HG03097 (cell line): Measurements from ENCODE around the gene KIF17.
A peak's percentile ranks its signal among the peaks of the same experiment; 100 is the strongest.

ENCODE experiments used
- ATAC-seq: cut with Tn5 transposase; IDR thresholded peaks from one replicate; pipeline ENCODE4 v1.9.1; 2021; ENCODE audit not compliant: unreplicated experiment, low FRiP score

Gene KIF17

DNA sequence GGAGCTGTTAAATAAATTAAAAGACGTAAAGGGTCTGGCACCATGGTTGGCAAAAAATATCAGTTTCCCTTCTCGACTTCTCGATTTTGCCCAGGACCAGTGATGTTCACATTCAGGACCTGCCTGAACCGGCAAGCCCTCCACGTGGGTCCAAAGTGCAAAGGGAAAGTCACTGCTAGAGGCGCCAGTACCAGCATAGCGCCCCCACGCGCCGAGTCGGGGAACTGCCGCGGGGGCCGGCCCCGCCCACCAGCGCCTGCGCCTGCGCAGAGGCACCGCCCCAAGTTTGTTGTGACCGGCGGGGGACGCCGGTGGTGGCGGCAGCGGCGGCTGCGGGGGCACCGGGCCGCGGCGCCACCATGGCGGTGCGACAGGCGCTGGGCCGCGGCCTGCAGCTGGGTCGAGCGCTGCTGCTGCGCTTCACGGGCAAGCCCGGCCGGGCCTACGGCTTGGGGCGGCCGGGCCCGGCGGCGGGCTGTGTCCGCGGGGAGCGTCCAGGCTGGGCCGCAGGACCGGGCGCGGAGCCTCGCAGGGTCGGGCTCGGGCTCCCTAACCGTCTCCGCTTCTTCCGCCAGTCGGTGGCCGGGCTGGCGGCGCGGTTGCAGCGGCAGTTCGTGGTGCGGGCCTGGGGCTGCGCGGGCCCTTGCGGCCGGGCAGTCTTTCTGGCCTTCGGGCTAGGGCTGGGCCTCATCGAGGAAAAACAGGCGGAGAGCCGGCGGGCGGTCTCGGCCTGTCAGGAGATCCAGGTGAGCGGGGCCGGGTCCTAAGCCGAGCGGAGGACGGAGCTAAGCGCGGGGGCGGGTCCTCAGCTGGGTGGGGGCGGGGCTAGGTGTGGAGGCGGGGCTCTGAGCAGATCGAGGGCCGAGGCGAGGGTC is 84.4 kb downstream of the KIF17 start, which contains the start of gene PINK1:
Gene PINK1 (plus strand): TSS at position 269 of the 875 bp plus-strand sequence. CDS start 91 bp downstream, at position 360.
- ATAC-seq = peak; percentile 39

DNA sequence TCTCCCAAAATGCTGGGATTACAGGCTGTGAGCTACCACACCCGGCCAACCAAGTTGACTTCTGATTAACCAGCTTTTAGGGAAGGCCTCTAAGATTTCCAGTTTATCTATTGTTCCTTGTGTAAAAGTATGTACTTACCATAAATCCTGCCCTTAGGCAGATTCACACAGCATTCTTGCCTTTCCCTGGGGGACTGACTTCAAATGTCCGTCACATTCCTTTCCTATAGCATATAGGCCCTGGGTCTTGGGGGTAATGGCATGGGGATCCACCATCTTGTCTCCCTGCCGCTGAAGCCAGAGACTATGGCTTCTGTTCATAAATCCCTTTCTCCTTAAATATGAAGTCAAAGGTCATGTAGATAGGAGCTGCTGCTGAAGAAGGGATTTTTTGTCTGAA is 85.4 kb downstream of the KIF17 start:
- ATAC-seq = no peak

DNA sequence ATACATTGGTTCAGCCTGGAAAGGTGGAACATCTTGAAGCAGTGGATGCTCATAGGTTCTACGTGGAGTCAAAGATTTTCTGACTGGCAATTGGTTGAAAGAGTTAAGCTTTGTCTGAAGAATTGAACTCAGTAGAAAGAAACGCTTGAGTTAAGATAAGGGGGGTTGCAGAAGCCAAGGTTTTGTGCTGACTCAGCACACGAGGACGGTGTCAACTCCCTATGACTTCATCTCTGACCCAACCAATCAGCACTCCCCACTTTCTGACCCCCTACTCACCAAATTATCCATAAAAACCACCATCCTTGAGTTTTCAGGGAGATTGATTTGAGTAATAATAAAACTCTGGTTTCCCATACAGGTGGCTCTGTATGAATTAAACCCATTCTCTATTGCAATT is 87.1 kb downstream of the KIF17 start:
- ATAC-seq = no peak

DNA sequence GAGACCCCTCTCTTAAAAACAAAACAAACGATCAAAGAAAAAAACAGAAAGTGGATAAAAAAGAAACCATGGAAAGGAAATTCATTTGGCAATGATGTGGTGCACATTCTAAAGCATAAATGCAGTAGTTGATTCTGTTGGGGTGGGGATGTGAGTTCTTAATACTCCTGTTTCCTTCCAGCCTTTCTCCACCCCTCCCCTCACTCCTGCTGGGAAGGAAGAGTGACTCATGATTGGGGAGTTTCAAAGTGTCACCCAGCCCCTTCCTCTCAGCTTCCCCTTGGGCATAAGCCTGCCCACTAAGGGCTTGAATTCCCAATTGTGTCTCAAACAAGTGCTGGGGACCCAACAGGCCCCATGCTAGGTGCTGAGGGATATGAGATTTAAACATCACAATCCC is 91.3 kb downstream of the KIF17 start:
- ATAC-seq = no peak

DNA sequence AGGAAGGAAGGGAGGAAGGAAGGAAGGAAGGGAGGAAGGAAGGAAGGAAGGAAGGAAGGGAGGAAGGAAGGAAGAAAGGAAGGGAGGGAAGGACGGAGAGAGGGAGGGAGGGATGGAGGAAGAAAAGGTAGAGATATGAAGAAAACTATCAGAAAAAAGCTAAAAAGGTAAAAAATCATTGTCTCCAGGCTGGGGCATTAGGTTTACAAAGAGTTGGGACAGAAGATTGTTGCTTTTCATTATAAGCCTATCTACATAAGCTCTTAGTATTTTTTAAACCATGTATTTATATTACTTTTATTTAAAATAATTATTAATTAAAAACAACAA is 91.7 kb downstream of the KIF17 start:
- no peak for ATAC-seq

DNA sequence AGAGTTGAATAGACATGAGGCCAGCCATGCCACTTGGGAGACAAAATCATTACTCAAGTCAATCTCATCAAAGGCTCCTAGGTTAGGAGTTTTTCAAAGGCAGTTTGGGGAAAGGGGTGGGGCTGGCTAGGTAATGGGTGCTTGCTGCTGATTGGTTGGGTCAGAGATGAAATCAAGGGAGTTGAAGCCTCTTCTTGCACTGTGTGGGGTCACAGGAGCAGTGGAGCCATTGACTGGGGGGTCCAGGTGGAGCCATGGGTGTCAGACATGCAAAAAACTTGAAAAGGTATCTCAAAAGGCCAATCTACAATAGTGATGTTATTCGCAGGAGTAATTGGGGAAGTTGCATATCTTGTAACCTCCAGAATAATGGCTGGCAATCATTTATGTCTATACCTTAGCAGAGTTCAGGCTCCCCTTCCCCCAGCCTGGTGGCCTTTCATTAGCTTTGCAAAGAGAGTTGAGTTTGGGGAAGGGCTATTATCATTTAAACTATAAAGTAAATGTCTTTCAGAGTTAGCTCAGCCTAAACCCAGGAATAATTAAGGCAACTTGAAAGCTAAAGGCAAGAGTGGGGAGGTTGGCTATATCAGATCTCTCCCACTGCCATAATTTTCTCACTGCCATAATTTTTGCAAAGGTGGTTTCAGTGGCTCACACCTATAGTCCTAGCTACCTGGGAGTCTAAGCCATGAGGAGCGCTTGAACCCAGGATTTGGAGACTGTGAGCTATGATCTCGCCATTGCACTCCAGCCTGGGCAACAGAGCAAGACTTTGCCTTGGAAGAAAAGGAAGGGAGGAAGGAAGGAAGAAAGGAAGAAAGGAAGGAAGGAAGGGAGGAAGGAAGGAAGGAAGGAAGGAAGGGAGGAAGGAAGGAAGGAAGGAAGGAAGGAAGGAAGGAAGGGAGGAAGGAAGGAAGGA is 92.4 kb downstream of the KIF17 start:
- no peak for ATAC-seq

DNA sequence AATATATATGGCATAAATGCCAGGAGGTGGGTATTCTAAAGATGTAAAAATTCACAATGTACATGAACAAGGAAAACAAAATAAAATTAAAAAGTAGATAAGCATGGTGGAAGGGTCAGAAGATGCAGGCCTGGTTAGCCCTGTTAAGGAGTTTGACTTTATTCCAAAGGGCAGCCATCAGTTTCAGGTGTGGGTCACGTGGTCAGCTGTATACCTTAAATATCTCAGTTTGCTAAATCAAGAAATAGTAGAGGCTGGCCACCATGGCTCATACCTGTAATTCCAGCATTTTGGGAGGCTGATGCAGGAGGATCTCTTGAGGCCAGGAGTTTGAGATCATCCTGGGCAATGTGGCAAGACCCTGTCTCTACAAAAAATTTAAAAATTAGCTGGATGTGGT is 93.1 kb downstream of the KIF17 start:
- no peak for ATAC-seq

DNA sequence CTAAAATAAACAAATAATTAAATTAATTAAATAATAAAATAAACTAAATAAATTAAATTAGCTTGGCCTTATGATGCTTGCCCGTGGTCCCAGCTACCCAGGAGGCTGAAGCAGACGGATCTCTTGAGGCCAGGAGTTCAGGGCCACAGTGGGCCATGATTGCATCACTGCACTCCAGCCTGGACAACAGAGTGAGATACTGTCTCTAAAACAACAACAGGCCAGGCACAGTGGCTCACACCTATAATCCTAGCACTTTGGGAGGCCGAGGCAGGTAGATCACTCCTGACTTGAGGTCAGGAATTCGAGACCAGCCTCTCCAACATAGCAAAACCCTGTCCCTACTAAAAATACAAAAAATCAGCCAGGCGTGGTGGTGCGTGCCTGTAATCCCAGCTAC is 96.8 kb downstream of the KIF17 start:
- ATAC-seq = no peak

DNA sequence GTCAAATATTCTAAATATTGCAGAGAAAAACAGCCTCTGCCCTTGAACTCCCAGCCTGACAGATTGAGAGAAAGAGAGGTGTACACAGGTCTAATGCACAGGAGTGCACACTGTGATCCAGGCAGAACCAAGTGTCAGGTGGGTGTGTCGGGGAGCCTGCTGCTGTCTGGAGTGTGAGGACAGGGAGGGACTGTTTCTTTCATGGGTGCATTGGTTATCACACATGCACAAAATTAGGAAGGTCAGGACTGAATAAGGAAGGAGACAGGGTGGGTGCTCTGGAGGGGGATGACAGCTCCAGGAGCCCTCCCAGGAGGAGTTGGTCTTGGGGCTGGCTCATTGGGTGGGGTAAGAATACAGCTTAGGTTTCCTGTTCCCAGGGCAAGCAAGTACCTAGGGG is 97.8 kb downstream of the KIF17 start:
- ATAC-seq = no peak

DNA sequence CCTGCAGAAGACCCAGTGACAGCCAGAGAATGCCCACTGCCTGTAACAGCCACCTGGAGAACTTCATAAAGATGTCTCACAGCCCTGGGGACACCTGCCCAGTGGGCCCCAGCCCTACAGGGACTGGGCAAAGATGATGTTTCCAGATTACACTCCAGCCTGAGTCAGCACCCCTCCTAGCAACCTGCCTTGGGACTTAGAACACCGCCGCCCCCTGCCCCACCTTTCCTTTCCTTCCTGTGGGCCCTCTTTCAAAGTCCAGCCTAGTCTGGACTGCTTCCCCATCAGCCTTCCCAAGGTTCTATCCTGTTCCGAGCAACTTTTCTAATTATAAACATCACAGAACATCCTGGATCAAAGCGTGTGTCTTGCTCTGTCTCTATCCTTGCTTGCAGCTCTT is 99.3 kb downstream of the KIF17 start:
- ATAC-seq = no peak

DNA sequence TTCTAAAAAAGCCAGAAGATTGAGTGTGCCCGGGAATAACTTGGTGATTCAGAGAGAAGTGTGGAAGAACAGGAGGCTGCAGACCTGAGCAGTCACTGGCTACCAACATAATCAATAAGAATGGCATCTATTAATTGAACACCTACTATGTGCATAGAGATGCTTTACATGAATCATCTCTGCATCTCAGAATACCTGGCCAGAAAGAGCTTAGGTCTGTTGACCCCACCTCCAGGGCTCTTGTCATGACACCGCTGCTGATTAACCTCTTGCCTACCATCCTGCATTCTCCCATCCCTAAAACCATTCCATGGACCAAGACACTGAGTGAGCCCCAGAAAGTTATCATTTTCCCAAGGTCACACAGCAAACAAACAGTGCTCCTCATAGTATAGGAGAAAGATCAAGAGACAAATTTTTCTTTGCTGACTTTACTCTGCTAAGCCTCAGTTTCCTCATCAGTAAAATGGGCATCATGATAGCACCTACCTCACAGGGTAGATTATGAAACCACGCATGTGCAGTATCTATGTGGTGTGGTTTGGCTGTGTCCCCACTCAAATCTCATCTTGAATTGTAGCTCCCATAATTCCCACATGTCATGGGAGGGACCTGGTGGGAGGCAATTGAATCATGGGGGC is 100.8 kb downstream of the KIF17 start:
- no peak for ATAC-seq

DNA sequence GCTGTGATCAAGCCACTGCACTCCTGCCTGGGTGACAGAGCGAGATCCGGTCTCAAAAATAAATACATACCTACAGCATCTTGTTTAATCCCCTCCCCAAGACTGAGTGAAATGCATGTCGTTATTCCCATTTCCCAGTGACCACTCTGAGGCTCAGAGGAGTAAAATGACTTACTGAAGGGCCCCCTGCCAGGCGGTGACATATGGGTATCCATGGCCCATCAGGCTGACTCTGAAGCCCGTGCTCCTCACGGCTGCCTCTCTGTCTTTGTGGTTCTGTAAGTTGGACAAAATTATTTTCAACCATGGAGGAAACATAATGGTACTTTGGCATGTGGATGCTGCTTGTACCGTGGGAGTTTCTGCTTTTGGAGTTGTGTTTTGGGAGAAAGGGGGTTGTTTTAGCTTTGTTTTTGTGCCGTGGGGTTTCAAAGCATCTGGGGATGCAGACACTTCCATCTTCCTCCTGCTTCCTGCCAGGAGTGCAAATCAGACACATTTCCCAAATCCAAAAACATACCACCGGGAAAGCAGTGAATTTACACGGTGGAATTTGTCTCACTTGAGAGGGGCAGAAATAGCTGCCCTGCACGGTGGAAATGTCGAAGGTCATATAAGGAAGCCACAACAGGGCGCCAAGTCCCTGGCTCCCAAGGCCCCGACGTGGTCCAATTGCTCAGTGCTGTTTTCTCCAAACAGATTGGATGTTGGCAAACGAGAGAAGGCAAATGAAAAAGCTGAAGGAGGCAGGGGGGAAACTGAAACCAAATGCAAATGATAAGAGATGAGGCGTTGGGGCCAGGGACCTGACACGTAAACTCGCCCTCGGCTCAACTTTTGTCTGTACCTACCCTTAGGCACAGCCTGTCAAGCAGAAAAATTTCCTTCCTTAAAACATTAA is 101.6 kb downstream of the KIF17 start:
- ATAC-seq = no peak

DNA sequence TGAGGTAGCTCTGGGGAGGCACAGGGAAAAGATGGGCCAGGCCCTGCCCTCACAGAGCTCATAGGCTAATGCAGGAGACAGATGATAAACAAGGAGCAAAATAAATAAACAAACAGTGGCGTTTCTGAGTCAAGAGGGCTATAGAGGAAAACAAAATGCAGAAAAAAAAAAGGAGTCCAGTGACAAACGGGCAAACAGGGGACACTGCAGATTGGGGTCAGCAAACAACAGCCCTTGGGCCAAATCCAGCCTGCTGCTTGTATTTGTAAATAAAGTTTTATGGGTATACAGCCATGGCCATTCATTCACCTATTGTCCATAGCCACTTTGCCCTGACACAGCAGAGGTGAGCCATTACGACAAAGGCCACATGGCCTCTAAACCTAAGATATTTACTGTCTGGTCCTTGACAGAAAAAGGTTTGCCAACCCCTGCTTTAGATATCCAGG is 103.7 kb downstream of the KIF17 start:
- no peak for ATAC-seq
